Measurements from ENCODE around the gene TRIM52. TPM values are rescaled to one million over a fixed set of nuclear protein-coding genes. Genes with fewer than 3 reads are reported as not detected.
A peak's percentile ranks its signal among the peaks of the same experiment; 100 is the strongest.

TRIM52 gene
- total and polyA plus RNA-seq, 2 of the 13 experiments (the other 11 are each of a cell fraction or from before 2014, with no cell fraction given) = 7.2 to 11.6 TPM

DNA sequence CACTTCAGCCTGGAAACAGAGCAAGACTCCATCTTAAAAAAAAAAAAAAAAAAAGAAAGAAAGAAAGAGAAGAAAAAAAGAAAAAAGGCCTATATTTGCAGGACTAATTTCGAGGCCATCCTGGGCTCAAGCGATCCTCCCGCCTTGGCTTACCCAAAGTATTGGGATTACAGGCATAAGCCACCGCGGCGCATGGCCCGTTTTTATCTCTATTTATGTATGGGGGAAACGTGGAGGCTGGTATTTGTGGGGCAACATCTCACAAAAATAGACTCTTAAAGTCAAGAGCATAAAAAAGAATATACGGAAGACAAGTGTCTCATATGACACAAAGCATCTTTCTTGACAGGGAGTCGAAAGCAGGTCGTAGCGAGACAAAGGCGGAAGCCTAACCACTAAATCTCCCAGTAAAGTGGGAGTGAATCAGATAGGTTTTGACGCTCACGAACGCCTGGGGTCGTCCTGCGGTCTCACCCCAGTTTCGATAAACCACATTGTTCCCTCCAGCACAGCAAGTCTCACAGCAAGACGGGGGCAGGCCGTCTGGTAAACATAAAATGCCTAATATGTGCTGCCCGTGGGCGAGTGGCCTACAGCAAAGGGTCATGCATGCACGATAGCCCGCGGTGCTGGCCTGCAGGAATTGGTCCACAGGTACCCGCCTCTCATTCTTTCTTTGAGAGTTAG lies 39.7 kb downstream of the TRIM52 start:
- H3K79me2 ChIP-seq (ENCODE audit: insufficient read depth, low read length) = peaks cover 18% of the 10 kb centered on the region
- H3K36me3 ChIP-seq (replicated peaks in 1 of 2; ENCODE audit: control insufficient read depth in 1 of 2, insufficient read depth in 2 of 2, low read length in 2 of 2) = no peaks in the 10 kb centered on the region; a peak in 1 of 5 replicates
- ChIA-PET CTCF (ENCODE audit: low intra/inter-chr PET ratio, low total read pairs) (no interaction called here), POLR2A (interaction anchor here (1.1 to 2.6 kb wide), 5 partner anchors 14 to 40 kb away, joined by 6 to 70 read pairs (median 19); partner anchors contain the start of genes RACK1 and TRIM52)
- 51% methylated on average over 20 of the region's 27 CpGs for WGBS (ENCODE audit: low lambda C conversion rate)
- H3K4me2 ChIP-seq (ENCODE audit: low read depth, low read length) = peak overlapping the region; percentile 92
- peak overlapping the region; percentile 81 for H3K27ac ChIP-seq (ENCODE audit: extremely low read length, insufficient read depth, low read length)
- no TSS peak for BruUV-seq (replicated peaks)
- peak overlapping the region; percentile 43 for H2AFZ ChIP-seq (ENCODE audit: low read length)
- no peaks in the 10 kb centered on the region; a peak in 2 of 5 replicates for H3K27me3 ChIP-seq (ENCODE audit: control insufficient read depth in 1 of 2, insufficient read depth in 2 of 2, low read length in 2 of 2)
- H3K4me1 ChIP-seq (ENCODE audit: insufficient read depth, low read length) = peaks cover 49% of the 10 kb centered on the region
- no peaks in the 10 kb centered on the region for H4K20me1 ChIP-seq (ENCODE audit: insufficient read depth, low read length)
- intact Hi-C loops (cut with micrococcal nuclease; ENCODE audit: unreplicated experiment) (no loop called here), in situ Hi-C loops (cut with HindIII; ENCODE audit: extremely low pct_ligation_motif_present, low pct_unique_long_range_greater_than_20kb) (loop anchor here (5.0 kb wide), 1 partner anchor 34 kb away; no protein-coding TSS in a partner anchor)
- no peaks in the 10 kb centered on the region for H3K9me3 ChIP-seq (ENCODE audit: low read length)
- DNase-seq (ENCODE audit: low spot score) (no peak), ATAC-seq (no peak), FAIRE-seq (no peak)
- peak overlapping the region; percentile 50 to 90 (median 87) for H3K4me3 ChIP-seq (replicated peaks in 1 of 3; ENCODE audit: insufficient read depth in 1 of 3, low read depth in 2 of 3, low read length in 3 of 3)
- peak overlapping the region; percentile 58 for H3K9ac ChIP-seq (ENCODE audit: insufficient read depth, low read depth, low read length)
- TF ChIP-seq, protein P1, sequence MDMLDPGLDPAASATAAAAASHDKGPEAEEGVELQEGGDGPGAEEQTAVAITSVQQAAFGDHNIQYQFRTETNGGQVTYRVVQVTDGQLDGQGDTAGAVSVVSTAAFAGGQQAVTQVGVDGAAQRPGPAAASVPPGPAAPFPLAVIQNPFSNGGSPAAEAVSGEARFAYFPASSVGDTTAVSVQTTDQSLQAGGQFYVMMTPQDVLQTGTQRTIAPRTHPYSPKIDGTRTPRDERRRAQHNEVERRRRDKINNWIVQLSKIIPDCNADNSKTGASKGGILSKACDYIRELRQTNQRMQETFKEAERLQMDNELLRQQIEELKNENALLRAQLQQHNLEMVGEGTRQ (IDR thresholded peaks at IDR 0.05; ENCODE audit: low read depth, low read length) = no peak
- TF ChIP-seq, protein P1 (CRISPR knock-in tag; IDR thresholded peaks at IDR 0.05; ENCODE audit: borderline replicate concordance) = 0 out of 2 replicates have a peak, but pooled peaks have one; percentile 10
- no peak for TF ChIP-seq ZNF12 (CRISPR knock-in tag; IDR thresholded peaks at IDR 0.05)
- TF ChIP-seq HDAC1 (CRISPR knock-in tag; IDR thresholded peaks at IDR 0.05) = peak; percentile 5; the same call in 1 of the 2 replicates
- 0 out of 2 replicates have a peak, but pooled peaks have one; percentile 32 for TF ChIP-seq AKAP8 (CRISPR knock-in tag; IDR thresholded peaks at IDR 0.05)
- TF ChIP-seq ZNF331 (CRISPR knock-in tag; IDR thresholded peaks at IDR 0.05) = no peak
- peak; percentile 4; the same call in 1 of the 2 replicates for TF ChIP-seq ZNF777 (CRISPR knock-in tag; IDR thresholded peaks at IDR 0.05)
- peak; percentile 27; the same call in 1 of the 2 replicates for TF ChIP-seq ZNF274 (CRISPR knock-in tag; IDR thresholded peaks at IDR 0.05)
- TF ChIP-seq HOXA9 (CRISPR knock-in tag; IDR thresholded peaks at IDR 0.05; ENCODE audit: borderline replicate concordance) = no peak
- TF ChIP-seq ATF7-NPFF (CRISPR knock-in tag; IDR thresholded peaks at IDR 0.05; ENCODE audit: low read depth) = 0 out of 2 replicates have a peak, but pooled peaks have one; percentile 10
- 0 out of 2 replicates have a peak, but pooled peaks have one; percentile 36 for TF ChIP-seq ZKSCAN1 (IDR thresholded peaks at IDR 0.05; ENCODE audit: low read length)
- 0 out of 2 replicates have a peak, but pooled peaks have one; percentile 25 for TF ChIP-seq WIZ (CRISPR knock-in tag; IDR thresholded peaks at IDR 0.05)
- TF ChIP-seq ZBTB20 (CRISPR knock-in tag; IDR thresholded peaks at IDR 0.05; ENCODE audit: borderline replicate concordance, low read depth) = 0 out of 2 replicates have a peak, but pooled peaks have one; percentile 19
- no peak for TF ChIP-seq ZNF205 (CRISPR knock-in tag; IDR thresholded peaks at IDR 0.05)
- TF ChIP-seq CBX1 (IDR thresholded peaks at IDR 0.05; ENCODE audit: low read depth) = no peak
- no peak for TF ChIP-seq HIVEP1 (CRISPR knock-in tag; IDR thresholded peaks at IDR 0.05)
- peak; percentile 24 for TF ChIP-seq ZKSCAN8 (CRISPR knock-in tag; IDR thresholded peaks at IDR 0.05; ENCODE audit: borderline replicate concordance)
- TF ChIP-seq ZNF382 (CRISPR knock-in tag; IDR thresholded peaks at IDR 0.05; ENCODE audit: borderline replicate concordance) = no peak
- peak; percentile 50; the same call in 1 of the 2 replicates for TF ChIP-seq NRL (CRISPR knock-in tag; IDR thresholded peaks at IDR 0.05; ENCODE audit: borderline replicate concordance)
- 0 out of 2 replicates have a peak, but pooled peaks have one; percentile 4 for TF ChIP-seq ZBTB7B (CRISPR knock-in tag; IDR thresholded peaks at IDR 0.05)
- TF ChIP-seq ZNF546 (CRISPR knock-in tag; conservative IDR thresholded peaks at IDR 0.05) = no peak
- TF ChIP-seq, protein P2, sequence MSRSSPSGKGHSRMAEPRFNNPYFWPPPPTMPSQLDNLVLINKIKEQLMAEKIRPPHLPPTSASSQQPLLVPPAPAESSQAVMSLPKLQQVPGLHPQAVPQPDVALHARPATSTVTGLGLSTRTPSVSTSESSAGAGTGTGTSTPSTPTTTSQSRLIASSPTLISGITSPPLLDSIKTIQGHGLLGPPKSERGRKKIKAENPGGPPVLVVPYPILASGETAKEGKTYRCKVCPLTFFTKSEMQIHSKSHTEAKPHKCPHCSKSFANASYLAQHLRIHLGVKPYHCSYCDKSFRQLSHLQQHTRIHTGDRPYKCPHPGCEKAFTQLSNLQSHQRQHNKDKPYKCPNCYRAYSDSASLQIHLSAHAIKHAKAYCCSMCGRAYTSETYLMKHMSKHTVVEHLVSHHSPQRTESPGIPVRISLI (CRISPR knock-in tag; IDR thresholded peaks at IDR 0.05; ENCODE audit: borderline replicate concordance) = no peak
- TF ChIP-seq TEAD3 (CRISPR knock-in tag; optimal IDR thresholded peaks at IDR 0.05; ENCODE audit: borderline replicate concordance) = peak; percentile 19

Measured in HepG2 (cell line).